Left hindlimb (tissue), 1 donor: ENCODE data around the gene SNX5.
A peak's percentile ranks its signal among the peaks of the same experiment; 100 is the strongest.

Experiments
- DNase-seq: peaks from one replicate; pipeline ENCODE4 v3.0.0-alpha.2; 2018

Gene SNX5

DNA sequence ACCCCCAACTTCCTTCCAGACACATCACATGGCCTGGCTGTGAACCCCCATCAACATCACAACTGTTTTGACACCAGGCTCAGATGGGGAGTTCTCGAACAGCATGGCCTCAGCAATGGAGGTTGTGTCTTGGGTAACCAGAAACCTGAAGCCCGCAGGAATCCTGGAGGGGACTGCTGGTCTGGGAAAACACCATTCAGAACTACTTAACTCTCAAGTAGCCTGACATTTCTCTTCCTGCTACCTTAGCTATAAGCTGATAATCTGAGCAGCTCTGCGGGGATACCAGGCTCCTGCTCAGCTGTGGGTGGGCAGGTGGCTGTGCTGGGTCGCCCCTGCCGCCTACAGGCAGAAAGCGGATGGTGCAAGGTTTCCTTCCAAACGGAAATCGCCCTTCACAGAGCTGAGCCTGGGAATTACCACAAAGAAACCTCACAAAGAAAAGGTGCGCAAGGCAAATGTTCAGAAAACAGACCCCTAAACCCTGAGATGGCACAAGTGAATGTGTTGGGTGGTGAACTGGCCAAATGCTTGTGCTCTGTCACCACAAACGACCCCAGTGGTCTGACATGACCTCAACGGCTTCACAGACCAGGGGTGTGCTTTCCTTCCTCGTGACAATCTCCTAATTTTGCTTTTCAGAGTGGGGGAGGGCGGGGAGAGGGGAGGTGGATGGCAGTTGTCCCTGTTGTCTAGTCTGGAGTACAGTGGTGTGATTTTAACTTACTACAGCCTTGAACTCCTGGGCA is 29.5 kb downstream of the SNX5 start:
- peak; percentile 82 for DNase-seq

DNA sequence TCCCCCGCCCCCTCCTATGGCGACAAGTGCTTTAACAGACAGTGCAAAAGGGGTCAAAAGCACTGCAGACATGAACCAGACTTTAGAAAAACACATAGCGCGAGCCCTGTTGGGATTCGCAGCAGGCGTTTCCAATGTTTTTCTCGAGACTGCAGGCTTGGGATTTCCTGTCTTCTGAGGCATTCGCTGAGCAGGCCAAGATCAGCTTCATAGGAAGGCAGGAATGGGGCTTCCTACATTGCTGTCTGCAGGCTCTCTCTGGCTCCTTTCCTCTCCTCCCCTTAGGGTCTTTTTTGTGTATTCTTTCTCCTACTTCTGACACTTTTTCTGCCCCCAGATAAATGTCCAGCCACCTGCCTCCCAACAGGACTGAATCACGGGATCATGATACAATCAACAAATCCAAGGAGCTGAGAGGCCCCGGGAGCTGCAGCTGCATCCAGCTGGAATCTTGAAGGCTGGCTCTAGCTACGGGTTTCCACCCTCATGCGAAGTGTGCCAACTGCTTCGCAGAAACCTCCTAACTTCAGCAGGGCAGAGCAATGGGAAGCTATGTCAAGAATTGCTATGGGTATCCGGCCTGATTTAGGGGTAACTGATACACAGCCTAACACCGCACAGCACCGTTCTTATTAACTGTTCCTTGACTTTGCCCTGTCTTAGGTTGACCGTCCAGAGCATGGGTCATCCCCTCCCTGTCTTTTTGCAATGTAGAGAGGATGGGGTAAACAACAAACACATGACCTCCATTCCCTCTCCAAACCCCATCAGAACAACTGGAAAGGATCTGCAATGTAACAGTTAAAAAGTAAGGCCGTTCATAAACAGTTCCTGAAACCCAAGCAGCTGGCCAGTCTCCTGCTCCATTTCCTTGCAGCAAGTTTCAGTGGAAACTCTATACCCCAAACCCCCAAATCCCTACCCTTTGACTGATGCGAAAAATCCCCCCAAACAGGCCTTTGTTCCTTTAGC is 31.5 kb downstream of the SNX5 start:
- DNase-seq = peak; percentile 92

DNA sequence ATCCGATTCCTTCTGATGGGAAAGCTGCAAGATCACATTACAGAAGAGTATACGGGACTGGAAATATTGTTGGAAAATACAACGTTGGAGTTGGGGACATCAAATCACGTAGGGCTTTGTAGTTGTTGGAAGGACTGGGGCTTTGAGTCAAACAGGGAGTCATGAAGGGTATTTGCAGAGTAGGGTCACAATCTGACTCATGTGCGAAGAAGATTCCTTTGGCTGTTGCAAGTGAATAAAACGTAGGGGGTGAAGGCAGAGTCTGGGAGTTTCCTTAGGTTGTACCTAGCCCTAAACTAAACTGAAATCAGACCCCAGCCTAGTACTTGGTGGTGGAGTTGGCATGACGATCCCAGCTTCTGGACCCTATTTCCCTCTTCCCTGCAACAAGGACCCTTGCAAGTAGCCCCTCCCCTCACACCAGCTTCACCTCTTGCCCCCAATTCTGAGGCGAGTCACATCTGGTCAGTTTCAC is 32.3 kb downstream of the SNX5 start:
- no peak for DNase-seq

DNA sequence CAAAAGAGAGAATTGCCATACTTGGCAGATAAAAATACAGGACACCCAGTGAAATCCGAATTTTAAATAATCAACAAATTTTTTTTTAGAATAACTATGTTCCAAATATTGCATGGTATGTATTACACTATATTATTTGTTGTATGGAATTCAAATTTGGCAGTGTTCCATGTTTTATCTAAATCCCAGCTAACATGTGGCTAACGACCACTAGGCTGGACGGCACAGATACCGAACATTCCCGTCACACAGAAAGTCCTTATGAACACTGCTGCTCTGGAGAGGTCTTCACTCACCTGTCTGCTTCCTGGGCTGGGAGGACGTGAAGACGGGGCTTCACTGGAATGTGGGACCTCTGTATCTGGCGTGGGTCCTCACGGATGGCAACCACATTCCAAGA is 32.8 kb downstream of the SNX5 start:
- DNase-seq = no peak

DNA sequence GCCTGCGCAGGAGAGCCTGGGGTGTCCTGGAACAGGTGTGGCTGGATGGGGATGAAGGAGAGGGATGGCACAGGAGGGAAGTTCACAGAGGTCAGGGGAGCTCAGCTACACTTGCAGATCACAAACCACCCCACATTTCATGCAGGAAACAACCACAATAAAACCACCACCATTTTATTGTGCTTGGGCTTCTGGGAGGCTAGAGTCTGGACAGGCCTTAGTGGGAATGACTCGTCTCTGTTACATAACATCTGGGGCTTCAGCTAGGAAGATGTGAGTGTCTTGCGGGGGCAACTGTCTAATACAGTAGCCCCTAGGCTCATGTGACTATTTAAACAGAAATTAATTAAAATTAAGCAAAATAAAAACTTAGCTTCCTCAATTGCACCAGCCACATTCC is 33.4 kb downstream of the SNX5 start:
- DNase-seq = no peak

DNA sequence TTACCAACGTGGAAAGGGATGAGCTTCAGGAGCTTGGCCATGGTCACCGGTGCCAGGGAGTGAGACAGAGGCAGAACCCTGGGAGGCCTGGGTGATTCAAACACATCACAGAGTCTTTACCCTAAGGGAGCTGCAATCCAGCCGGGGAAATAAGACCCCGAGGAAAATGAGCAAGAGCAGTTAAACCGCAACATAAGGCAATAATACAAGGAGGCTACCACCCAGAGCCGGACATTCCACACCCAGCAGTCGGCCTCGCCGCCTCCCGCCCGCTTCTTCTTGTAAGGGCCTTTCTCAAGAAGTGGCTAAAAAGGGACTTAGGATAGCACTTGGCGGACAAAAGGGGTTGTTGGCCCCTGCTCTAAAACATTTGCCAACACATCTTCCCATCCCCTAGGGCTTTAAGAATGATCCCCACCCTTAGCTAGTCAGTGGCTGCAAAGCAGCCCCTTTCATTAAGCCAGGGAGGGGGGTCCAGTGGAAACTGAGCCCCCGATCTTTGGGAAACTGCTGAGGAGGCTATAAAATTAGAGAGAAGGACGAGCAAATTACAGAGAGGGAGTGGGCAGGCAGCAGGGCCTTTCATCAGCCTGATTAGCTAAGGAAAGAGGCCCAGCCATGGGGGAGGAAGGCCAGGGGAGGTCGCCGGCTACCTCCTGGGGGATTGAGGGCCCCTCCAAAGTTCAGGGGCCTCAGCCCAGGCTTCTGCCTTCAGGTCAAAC is 34.3 kb downstream of the SNX5 start:
- DNase-seq = peak; percentile 75

DNA sequence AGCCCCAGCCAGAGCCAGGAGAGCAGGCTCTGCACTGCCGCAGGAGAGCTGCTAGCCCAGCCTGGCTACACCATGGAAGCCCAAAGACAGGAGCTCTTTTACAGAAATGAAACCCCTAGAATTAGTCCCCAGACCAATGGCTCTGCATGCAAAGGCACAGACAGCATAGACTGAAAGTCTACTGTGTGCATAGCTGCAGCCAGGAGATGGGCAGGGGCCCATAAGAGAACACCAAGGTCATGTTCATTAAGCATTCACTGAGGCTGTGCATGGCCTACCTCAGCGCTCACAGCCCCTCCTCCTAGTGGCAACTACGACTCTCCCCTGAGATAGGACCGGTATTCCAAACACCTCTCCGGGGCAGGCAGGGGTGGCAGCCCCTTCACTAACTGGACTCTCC is 34.9 kb downstream of the SNX5 start:
- DNase-seq = no peak

DNA sequence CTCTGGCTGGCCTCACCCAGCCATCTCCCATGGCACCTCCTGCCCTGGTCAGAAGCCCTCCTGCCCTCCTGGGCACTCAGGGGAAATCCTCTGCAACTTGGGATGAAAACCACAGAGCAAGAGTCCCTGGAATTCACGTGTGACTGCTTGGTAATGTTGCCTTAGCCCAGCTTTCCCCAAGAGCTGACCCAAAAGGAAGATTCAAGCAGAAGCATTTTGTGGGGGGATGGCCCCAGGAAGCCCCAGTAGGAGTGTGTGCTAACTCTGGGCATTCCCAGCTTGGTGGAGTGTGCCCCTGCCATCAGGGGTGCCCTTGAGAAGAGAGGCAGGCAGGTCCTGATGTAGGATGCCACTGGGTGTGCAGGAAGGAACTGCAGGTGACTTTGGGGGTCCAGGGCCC is 35.5 kb downstream of the SNX5 start:
- no peak for DNase-seq

DNA sequence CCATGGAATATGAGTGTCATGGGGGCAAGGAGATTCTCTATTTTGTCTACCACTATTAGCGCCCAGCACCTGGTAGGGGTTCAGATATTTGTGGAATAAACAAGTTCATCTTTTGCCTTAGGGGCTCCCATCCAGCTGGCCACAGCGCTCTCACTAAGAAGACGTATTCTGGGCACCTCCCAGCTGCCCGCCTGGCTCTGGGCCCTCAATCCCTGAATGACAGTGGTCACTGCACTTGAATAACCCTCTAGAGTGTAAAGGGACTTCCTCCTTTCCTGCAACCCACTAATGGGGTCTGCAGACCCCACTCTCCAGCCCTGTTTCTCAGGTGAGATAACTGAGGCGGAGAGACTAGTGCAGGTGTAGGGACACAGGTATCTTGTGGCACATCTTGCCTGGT is 36.2 kb downstream of the SNX5 start:
- no peak for DNase-seq

DNA sequence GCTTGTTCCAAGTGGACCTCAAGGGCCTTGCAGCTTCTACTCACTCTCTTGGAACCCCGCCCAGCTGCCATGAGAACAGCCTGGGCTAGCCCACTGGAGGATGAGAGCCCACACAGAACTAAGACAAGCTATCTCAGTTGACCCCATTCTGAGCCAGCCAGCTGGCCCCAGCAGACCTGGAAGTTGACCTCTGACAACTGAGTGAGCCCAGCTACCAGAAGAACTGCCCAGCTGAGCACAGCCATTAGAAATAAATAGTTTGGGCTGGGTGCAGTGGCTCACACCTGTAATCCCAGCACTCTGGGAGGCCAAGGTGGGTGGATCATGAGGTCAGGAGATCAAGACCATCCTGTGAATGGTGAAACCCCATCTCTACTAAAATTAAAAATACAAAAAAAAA is 37.1 kb downstream of the SNX5 start:
- DNase-seq = no peak

DNA sequence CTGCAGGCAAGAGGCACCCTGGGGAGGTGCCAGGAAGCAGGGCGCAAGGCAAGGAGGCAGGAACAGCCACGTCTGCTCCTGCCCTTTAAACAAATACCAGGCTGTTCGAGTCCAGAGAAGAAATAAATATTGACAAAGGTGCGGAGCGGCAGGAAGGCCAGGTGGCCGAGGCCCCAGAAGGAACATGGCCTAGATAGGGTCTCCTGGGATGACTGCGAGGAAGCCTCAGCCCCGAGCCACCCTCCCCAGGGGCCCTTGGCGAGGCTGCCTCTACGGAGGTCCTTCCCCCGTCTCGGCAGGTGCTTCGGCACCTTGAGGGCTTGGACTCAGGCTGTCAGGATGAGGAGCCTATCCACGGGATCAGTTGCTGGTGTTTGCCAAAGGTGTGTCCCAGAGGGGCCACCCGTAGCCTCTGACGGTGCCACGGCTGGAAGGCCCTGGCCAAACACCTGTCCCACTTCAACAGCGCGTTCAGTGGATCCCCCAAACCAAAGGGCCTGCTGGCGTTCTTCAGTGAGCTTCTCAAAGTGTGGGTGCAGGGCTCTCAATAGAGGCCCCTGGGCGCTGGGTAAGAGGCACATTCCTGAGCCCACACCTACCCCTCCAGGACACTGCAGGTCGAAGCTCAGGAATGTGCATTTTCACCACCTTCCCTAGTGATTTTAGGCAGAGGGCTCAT is 39.8 kb downstream of the SNX5 start:
- no peak for DNase-seq

DNA sequence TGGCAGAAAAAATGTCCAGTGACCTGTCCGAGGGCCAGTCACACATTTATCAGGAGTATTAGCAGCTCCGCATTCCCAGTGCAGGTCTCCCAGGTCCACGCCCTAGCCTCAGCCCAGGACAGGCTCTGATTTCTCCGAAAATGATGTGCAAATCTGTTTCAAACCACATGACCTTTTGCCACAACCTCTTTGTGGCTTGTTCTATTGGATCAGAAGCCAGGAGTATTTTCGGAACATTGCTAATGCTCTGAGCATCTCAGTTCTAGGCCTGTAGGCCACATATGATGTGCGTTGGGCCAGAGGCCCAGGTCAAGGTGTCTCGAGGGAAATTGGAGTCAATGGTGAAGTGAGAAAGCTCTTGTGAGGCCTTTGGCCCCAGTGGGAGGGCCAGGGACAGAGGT is 40.4 kb downstream of the SNX5 start:
- DNase-seq = no peak

DNA sequence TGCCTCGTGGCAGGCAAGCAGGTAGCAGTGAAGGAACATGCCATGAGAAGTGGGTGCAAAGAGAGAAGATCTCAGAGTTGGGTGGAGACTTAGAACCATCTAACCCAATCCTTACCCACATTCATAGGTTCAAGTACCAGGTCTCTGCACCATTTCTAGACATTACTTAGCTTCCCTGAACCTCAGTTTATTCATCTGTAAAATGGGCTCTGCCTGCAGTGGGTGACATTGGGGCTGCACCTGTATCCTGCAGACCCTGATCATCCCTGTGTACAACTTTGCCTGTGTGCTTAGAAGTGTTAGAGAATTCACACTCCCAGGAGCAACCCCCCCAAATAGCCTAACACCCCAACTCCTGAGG is 42.7 kb downstream of the SNX5 start:
- no peak for DNase-seq

DNA sequence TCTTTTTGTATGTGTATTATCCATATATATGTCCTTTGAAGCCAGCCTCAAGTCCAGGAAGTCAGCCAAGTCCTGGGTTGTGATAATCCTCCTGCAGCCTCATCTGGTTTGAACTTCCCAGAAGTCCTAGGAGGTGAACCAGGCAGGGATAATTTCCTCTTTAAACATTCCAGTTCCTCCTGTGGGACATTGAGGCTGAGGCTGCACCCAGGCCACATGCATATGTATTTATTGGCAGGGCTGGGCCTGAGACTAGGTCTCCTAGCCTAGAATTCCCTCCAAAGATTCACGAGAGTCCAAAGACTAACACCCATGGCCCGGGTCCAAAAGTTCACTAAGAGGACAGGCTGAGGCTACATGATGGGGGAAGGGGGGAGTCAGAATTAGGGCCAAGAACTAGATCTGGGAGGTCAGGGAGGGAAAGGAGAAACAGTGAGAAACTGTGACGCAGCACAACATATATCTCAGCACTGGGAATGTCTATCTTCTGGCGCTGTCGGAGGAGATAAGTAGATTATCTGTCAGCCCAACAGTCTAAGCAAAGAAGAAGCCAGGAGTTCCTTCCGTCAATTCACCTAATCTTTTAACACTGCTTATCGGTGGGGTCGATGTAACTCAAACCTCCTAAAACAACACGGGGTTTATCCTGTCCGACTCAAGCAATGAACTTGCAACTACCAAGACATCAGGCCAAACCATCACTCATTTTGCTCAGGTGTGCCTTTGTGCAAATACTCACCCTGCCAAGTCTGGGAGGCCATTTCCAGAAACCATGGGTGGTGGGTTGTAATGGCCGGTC is 43.3 kb downstream of the SNX5 start:
- peak; percentile 84 for DNase-seq

DNA sequence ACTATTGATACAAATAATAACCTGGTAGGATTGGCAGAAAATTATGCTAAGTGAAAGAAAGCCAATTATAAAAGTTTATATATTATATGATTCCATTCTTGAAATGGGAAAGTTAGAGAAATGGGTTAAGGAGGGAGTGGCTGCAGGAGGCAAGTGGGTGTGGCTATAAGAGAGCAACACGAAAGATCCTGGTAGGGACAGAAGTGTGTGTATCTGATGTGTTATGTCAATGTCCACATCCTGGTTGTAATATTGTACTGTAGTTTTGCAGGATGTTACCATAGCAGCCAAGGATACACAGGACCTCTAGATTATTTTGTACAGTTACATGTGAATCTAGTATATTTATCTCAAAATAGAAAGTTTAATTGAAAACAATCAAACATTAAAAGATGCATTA is 46.8 kb downstream of the SNX5 start:
- DNase-seq = no peak

DNA sequence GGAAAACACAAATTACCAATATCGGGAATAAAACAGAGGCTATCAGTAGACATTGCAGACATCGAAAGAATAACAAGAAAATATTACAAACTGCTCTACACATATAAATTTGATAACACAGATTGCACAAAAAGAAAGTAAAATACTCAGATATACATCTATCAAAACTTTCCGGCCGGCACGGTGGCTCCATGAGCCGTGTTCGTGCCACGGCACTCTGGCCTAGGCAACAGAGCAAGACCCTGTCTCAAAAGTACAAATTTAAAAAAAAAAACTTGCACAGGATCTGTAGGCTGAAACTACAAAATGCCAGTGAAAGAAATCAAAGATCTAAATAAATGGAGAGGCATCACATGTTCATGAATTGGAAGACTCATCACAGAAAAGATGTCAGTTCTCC is 49.4 kb downstream of the SNX5 start:
- no peak for DNase-seq

DNA sequence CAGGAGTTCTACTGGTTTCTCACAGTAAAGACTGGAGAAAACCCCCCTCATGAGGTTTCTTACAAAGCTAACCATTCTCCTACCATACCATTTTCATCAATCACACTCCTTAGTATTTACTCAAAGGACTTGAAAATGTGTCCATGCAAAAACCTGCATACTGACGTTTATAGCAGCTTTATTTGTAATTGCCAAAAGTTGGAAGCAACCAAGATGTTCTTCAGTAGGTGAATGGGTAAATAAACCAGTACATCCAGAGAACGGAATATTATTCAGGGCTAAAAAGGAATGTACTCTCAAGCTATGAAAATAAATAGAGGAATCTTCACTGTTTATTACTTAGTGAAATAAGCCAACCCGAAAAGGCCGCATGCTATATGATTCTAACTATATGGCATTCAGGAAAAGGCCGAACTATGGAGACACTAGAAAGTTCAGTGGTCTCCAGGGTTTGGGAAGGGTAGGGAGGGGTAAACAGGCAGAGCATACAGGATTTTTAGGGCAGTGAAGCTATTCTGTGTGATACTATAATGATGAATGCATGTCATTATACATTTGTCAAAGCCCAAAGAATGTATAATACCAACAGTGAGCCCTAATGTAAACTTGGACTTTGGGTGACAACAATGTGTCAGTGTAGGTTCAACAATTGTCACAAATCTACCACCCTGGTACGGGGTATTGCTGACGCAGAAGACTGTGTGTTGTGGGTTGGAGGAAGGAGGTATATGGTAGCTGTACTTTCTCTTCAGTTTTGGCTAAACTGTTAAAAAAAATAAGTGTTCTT is 50.6 kb downstream of the SNX5 start:
- DNase-seq = no peak

DNA sequence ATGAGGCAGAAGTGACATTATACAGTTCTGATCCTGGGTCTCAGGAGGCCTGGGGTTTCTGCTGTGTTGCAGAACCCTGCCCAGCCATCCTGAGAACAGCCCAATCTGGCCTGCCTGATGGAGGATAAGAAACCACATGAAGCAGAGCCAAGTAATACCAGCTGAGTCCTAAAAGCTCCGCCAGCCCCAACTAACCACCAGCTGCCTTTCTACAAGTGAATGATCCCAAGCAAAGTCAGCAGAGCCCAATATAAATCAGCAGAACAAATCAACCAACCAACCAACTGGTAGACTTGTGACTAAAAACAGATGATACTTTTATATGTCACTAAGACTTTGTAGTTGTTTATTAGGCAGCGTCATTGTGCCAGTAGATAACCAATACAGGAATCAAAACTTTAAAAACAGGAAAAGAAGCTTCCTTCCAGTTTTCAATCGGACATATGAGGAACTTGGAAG is 52.1 kb downstream of the SNX5 start:
- DNase-seq = peak; percentile 48

DNA sequence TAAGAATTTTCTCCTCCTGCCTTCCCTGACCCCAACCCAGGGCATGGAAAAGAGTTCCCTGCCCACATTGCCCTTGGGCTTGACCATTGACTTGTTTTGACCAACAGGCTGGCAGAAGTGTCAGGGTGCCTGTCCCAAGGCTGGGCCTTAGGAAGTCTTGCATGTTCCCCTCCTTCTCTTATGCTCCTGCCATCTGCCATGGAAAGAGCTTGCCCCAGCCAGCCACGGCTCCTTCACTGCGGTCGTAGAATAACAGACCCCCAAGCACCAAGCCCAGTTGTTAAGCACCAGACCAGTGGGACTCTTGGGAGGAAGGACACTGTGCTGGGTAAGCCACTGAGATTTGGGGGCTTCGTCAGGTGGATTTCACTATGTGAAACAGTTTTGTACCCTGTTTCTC is 53.6 kb downstream of the SNX5 start:
- DNase-seq = no peak

DNA sequence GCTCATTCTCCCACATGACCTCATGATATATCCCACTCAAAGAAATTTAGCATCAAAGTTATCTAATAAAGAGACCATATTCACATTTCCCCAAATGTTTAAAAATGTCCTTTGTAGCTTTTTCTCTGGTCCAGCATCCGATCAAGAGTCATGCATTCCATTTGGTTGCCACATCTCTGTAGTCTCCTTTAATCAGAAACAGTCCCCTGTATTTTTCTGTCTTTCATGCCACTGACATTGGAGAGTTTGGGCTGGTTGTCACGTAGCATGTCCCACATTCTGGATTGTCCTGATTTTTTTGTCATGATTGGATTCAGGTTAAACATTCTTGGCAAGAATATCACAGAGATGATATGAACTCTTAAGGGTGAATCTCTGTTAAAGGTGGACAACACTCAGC is 55.7 kb downstream of the SNX5 start:
- no peak for DNase-seq

DNA sequence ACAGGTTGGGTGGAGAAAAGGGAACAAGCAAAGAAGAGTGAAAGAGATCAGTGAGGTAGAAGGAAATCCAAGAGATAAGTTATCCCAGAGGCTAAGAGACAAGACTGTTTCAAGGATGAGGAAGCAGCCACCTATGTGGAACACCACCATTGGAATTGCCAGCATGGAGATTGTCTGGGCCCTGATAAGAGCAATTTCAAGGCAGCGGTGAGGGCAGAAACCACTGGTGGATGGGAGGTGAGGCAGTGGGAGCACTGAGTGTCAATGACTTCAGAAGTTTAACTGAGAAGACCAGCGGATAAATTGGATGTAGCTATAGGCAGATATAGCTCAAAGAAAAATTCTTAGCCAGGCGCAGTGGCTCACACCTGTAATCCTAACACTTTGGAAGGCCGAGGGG is 56.7 kb downstream of the SNX5 start:
- no peak for DNase-seq
